ENCODE results near the gene HOXD3.

- TF ChIP-seq CTCF (IDR thresholded peaks at IDR 0.05 in 8 of 11, conservative IDR thresholded peaks at IDR 0.05 in 3 of 11) (no peak), POLR2AphosphoS5 (IDR thresholded peaks at IDR 0.05) (no peak)
These were observed 9.2 kb upstream of the HOXD3 start for GRCh38 chr2:176147800-176148496.

All from spleen (tissue), 7 donors.